Activated T-cell treated with anti-CD3 and anti-CD28 coated beads, Interleukin-2, amount 50 U/mL, for 48 hours (primary cell): ENCODE data around the gene DOK4.
"Not testable (repeated sequence)": the region's sequence is repeated elsewhere in the genome, so short reads cannot be mapped to it uniquely, and the experiment has no call there.

Source experiments
- DNase-seq, 2 experiments: peaks; one replicate each; pipeline ENCODE4 v3.0.0-alpha.2; 2020

Gene DOK4

GRCh38 chr16:57500578-57501111 lies 14.4 kb upstream of the DOK4 start:
- DNase-seq = no peak

- not testable (repeated sequence) for DNase-seq
These were observed 13.6 kb upstream of the DOK4 start for GRCh38 chr16:57499941-57500340.

GRCh38 chr16:57498031-57498430 lies 11.7 kb upstream of the DOK4 start:
- no peak for DNase-seq

GRCh38 chr16:57497121-57497520 lies 10.8 kb upstream of the DOK4 start:
- no peak for DNase-seq

- no peak for DNase-seq
These were observed 7.5 kb upstream of the DOK4 start for GRCh38 chr16:57493767-57494166.

- no peak for DNase-seq
These were observed 2.9 kb upstream of the DOK4 start for GRCh38 chr16:57489229-57489628.

GRCh38 chr16:57486858-57487834 lies 853 bp upstream of the DOK4 start:
- no peak for DNase-seq

GRCh38 chr16:57485091-57485915 lies 990 bp downstream of the DOK4 start:
- no peak for DNase-seq

GRCh38 chr16:57484515-57485005 lies 1.7 kb downstream of the DOK4 start:
- DNase-seq = no peak

GRCh38 chr16:57483725-57484514 lies 2.4 kb downstream of the DOK4 start:
- DNase-seq = no peak

- DNase-seq = no peak
These were observed 3.3 kb downstream of the DOK4 start for GRCh38 chr16:57482845-57483545.

- no peak for DNase-seq
These were observed 4.9 kb downstream of the DOK4 start for GRCh38 chr16:57481421-57481820.

- DNase-seq = no peak
These were observed 5.5 kb downstream of the DOK4 start for GRCh38 chr16:57480754-57481230.

GRCh38 chr16:57479976-57480753 lies 6.1 kb downstream of the DOK4 start:
- DNase-seq = no peak

GRCh38 chr16:57479205-57479975 lies 6.9 kb downstream of the DOK4 start:
- DNase-seq = no peak

GRCh38 chr16:57478396-57479204 lies 7.7 kb downstream of the DOK4 start:
- DNase-seq = no peak

- no peak for DNase-seq
These were observed 8.6 kb downstream of the DOK4 start for GRCh38 chr16:57477531-57478202.
